Measurements from ENCODE around the gene FBRSL1. TPM values are rescaled to one million over a fixed set of nuclear protein-coding genes. Genes with fewer than 3 reads are reported as not detected.
"Not testable (repeated sequence)": the region's sequence is repeated elsewhere in the genome, so short reads cannot be mapped to it uniquely, and the experiment has no call there.

FBRSL1 gene
- total RNA-seq (100 to 1,000 TPM in 1 of 7 donors, 10 to 100 TPM in 6; 28.3 to 161 (median 60.4) TPM), polyA plus RNA-seq (10 to 100 TPM; 14.3 to 40.3 (median 22.3) TPM)
- long read RNA-seq, donor 1 = 0 reads
- long read RNA-seq, donor 2 = 0 reads

GRCh38 chr12:132489602-132490266 is at the start of gene FBRSL1:
Gene FBRSL1 (plus strand): TSS chr12:132490151.
- TF ChIP-seq POLR2A (IDR thresholded peaks at IDR 0.05) (peak in 2 of 3 donors; percentile 49 to 61), POLR2AphosphoS5 (IDR thresholded peaks at IDR 0.05) (peak; percentile 83 to 91 (median 90)), CTCF (IDR thresholded peaks at IDR 0.05 in 8 of 11, conservative IDR thresholded peaks at IDR 0.05 in 3 of 11) (no peak)
- intact Hi-C loops (cut with DNase I; ENCODE audit: low total_unique reads) = no loop called here
- H3K4me3 ChIP-seq = peak within 1 kb of the TSS; percentile 63 to 90 (median 80)
- peaks cover 0 to 15% (median 0%) of the 10 kb centered on the region in 6 donors for H3K36me3 ChIP-seq
- peak; percentile 98 for DNase-seq
- H3K4me1 ChIP-seq = peaks cover 45 to 71% (median 61%) of the 10 kb centered on the region in 6 donors
- H3K27ac ChIP-seq = peak within 1 kb of the TSS; percentile 48 to 98 (median 96)
- H3K27me3 ChIP-seq (replicated peaks in 1 of 7) = no peaks in the 10 kb centered on the region
- H3K9me3 ChIP-seq = no peaks in the 10 kb centered on the region
- WGBS, 5 donors = 0 to 2% (median 0%) methylated on average over 18 to 96 of the region's 96 CpGs; no CpG with 5 or more reads in 1 of the 5 donors

- H3K4me3 ChIP-seq; H3K9me3 ChIP-seq; DNase-seq; intact Hi-C loops (cut with DNase I; ENCODE audit: low total_unique reads); H3K36me3 ChIP-seq: not testable (repeated sequence)
- Histone ChIP-seq H3K27ac (peak overlapping the region in 2 of 8 donors; percentile 64 to 80), H3K27me3 (replicated peaks in 1 of 7) (peaks cover 0 to 10% (median 0%) of the 10 kb centered on the region in 7 donors), H3K4me1 (peaks cover 12 to 72% (median 49%) of the 10 kb centered on the region in 6 donors)
- 78 to 89% (median 84%) methylated on average over 13 of the region's 13 CpGs for WGBS, 5 donors
These were observed 49.5 kb upstream of the FBRSL1 start for GRCh38 chr12:132440420-132440819.

GRCh38 chr12:132441871-132442863 is 47.8 kb upstream of the FBRSL1 start:
- WGBS, 5 donors = 90 to 96% (median 92%) methylated on average over 47 to 48 of the region's 48 CpGs

More at GRCh38 chr12:132441871-132442863, 47.8 kb upstream of the FBRSL1 start:
- no peak overlapping the region for H3K27ac ChIP-seq
- peaks cover 0 to 3% (median 0%) of the 10 kb centered on the region in 7 donors for H3K27me3 ChIP-seq (replicated peaks in 1 of 7)
- H3K4me3 ChIP-seq = no peak overlapping the region
- no peaks in the 10 kb centered on the region for H3K9me3 ChIP-seq
- peaks cover 12 to 79% (median 47%) of the 10 kb centered on the region in 6 donors for H3K4me1 ChIP-seq
- peak; percentile 77 for DNase-seq
- no peaks in the 10 kb centered on the region for H3K36me3 ChIP-seq
- TF ChIP-seq POLR2A (IDR thresholded peaks at IDR 0.05) = no peak
- no peak for TF ChIP-seq CTCF (IDR thresholded peaks at IDR 0.05 in 8 of 11, conservative IDR thresholded peaks at IDR 0.05 in 3 of 11)
- TF ChIP-seq POLR2AphosphoS5 (IDR thresholded peaks at IDR 0.05) = no peak
- intact Hi-C loops (cut with DNase I; ENCODE audit: low total_unique reads) = no loop called here
